Amygdala (tissue), 56 donors: ENCODE measurements around the gene SLC16A2.
"Not testable (repeated sequence)": the region's sequence is repeated elsewhere in the genome, so short reads cannot be mapped to it uniquely, and the experiment has no call there.

Experiments
- DNase-seq, 56 donors: peaks; one replicate each; lab custom pipeline; 2025; lab: John Stamatoyannopoulos, UW

The SLC16A2 gene

GRCh38 chrX:74500555-74500954, 79.3 kb downstream of the SLC16A2 start:
- DNase-seq: no peak

- DNase-seq: no peak
Measured at GRCh38 chrX:74505437-74505836, 84.1 kb downstream of the SLC16A2 start.

- DNase-seq: no peak
Measured at GRCh38 chrX:74506317-74507115, 85.2 kb downstream of the SLC16A2 start.

GRCh38 chrX:74507191-74507590, 85.9 kb downstream of the SLC16A2 start:
- DNase-seq: no peak

- DNase-seq: no peak
Measured at GRCh38 chrX:74509989-74510388, 88.7 kb downstream of the SLC16A2 start.

GRCh38 chrX:74510401-74510800, 89.1 kb downstream of the SLC16A2 start:
- no peak for DNase-seq

- no peak for DNase-seq
Measured at GRCh38 chrX:74511704-74512103, 90.4 kb downstream of the SLC16A2 start.

- no peak for DNase-seq
Measured at GRCh38 chrX:74514384-74514783, 93.1 kb downstream of the SLC16A2 start.

- no peak for DNase-seq
Measured at GRCh38 chrX:74515356-74515755, 94.1 kb downstream of the SLC16A2 start.

GRCh38 chrX:74516013-74516412, 94.7 kb downstream of the SLC16A2 start:
- not testable (repeated sequence) for DNase-seq

- peak in 1 of 56 donors; percentile 0 for DNase-seq
Measured at GRCh38 chrX:74519870-74520269, 98.6 kb downstream of the SLC16A2 start.

- DNase-seq: no peak
Measured at GRCh38 chrX:74520291-74520690, 99.0 kb downstream of the SLC16A2 start.

- DNase-seq: no peak
Measured at GRCh38 chrX:74520896-74521295, 99.6 kb downstream of the SLC16A2 start.

GRCh38 chrX:74521961-74522751, 100.9 kb downstream of the SLC16A2 start:
- peak in 2 of 56 donors; percentile 1 to 9 for DNase-seq

GRCh38 chrX:74523224-74523623, 101.9 kb downstream of the SLC16A2 start:
- DNase-seq: no peak

GRCh38 chrX:74523870-74524735, 102.8 kb downstream of the SLC16A2 start:
- no peak for DNase-seq

- DNase-seq: no peak
Measured at GRCh38 chrX:74525116-74525515, 103.8 kb downstream of the SLC16A2 start.

- no peak for DNase-seq
Measured at GRCh38 chrX:74526764-74527163, 105.5 kb downstream of the SLC16A2 start.

- DNase-seq: no peak
Measured at GRCh38 chrX:74527350-74527749, 106.1 kb downstream of the SLC16A2 start.

- no peak for DNase-seq
Measured at GRCh38 chrX:74529311-74529710, 108.0 kb downstream of the SLC16A2 start.

- no peak for DNase-seq
Measured at GRCh38 chrX:74531081-74531480, 109.8 kb downstream of the SLC16A2 start.
